ENCODE data around the gene VPS8.

VPS8 gene

GRCh38 chr3:184811034-184811433 is 932 bp upstream of the VPS8 start:
- no peak for DNase-seq (ENCODE audit: low read depth)

GRCh38 chr3:184811663-184811998 is 335 bp upstream of the VPS8 start:
- DNase-seq (ENCODE audit: low read depth): no peak

DNA sequence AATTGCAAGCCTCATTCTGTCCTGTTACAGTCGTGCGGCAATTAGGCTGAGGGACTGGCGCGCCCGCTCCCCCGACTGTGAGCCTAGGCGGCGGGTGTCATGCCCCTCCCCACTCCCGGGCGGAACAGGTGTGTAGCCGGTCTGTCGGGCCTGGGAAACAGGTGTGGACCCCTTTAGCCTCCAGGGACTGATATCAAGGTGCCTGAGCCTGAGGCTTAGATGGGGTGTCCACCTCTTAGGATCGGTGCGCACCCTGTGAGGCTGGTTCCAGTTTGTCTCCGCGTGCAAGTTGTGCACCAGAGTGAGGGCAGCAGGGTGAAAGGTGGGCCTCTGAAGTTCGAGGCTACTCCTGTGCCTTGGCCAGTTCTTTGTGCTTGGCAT is 686 bp downstream of the VPS8 start:
- DNase-seq (ENCODE audit: low read depth): no peak

- no peak for DNase-seq (ENCODE audit: low read depth)
Observed at GRCh38 chr3:184813357-184813756, 1.4 kb downstream of the VPS8 start.

GRCh38 chr3:184814214-184814613 is 2.2 kb downstream of the VPS8 start:
- DNase-seq (ENCODE audit: low read depth): no peak

GRCh38 chr3:184815046-184815930 is 3.3 kb downstream of the VPS8 start:
- no peak for DNase-seq (ENCODE audit: low read depth)

DNA sequence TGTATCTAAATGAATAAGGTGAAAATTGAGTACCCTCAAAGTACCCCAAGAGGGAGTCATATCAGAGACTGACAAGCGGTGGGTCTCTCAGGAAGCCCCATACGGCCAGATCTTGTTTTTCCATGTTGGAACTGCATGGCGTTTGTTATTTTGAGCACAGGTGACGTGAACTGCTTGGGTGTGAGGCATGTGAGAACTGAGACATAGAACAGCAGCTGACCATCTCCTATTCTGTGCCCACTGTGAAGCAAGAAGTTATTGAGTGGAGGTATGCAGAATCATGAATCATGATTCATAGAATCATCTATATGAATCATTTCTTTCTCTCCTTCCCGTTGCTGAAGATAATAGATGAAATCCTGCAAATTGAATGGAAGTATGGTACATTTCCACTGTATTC is 4.6 kb downstream of the VPS8 start:
- no peak for DNase-seq (ENCODE audit: low read depth)

- no peak for DNase-seq (ENCODE audit: low read depth)
Observed at GRCh38 chr3:184820525-184820924, 8.6 kb downstream of the VPS8 start.

DNA sequence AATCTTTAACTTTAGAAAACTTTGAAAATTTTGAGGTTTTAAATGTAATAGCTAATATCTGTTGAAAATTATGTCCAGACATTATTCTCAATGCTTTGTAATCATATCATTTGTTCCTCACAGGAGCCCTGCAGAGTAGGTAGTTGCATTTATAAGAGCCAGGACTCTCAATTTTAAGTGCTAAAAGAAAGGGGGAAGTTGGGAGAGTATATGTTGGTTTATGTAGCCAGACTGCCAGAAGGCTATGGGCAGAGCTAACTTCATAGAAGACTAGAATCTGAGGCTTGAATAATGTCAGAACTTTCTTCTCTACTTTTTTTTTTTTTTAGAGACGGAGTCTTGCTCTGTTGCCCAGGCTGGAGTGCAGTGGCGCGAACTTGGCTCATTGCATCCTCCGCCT is 9.1 kb downstream of the VPS8 start:
- DNase-seq (ENCODE audit: low read depth): no peak

DNA sequence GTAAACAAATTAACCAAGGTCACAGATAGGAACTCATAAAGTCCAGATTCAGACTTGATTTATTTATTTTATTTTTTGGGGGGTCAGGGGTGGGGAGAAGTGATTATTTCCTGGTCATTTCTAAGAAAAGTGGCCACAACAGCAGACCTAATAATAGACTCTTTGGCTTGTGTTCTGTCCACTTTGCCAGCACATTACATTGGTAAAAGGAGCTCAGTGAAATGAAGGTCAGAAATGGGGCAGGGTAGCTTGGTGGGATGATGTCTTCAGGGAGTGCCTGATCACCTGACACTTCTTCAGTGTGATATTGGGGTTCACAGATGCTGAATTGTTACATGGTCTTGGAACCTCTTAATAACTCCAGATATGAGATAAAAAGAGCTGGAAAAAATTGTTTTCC is 10.1 kb downstream of the VPS8 start:
- no peak for DNase-seq (ENCODE audit: low read depth)

GRCh38 chr3:184822654-184823053 is 10.7 kb downstream of the VPS8 start:
- DNase-seq (ENCODE audit: low read depth): no peak

DNA sequence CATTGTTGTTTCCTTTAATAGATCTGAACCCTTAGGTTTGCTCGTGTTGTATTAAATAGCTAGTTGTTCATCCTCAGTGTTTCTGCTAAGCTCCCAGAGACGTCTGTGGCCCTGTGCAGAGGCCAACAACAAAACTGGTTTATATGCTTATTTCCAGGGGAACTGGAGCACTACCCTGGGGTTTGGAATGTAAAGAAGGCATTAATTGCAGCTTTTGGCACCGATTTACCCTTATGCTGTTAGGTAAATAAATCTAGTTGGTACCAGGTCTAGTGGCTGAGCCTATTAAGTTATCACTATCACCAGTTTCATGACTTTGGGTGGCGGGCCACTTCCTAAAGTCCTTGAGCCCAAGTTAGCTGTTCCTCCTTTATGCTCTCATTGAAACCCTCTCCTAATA is 12.0 kb downstream of the VPS8 start:
- no peak for DNase-seq (ENCODE audit: low read depth)

- no peak for DNase-seq (ENCODE audit: low read depth)
Observed at GRCh38 chr3:184825121-184825820, 13.3 kb downstream of the VPS8 start.

DNA sequence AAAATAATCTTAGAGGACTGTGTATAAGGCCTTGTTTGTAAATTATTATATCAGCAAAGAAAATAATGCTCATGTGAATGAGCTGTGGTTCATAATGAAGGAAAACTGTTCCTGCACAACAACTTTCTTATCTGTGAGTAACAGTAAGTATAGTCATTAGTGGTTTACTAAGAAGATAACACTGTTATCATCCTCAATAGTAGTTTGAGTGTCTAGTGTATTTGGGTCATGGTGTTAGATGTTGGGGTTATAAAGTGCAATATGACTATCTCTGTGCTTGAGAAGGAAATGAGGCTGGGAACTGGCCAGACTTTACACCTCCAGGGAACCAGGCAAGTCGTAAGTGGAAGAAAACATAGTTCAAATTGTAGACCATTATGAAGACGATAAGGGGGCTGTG is 15.6 kb downstream of the VPS8 start:
- no peak for DNase-seq (ENCODE audit: low read depth)

- no peak for DNase-seq (ENCODE audit: low read depth)
Observed at GRCh38 chr3:184832044-184832443, 20.1 kb downstream of the VPS8 start.

GRCh38 chr3:184832903-184833302 is 20.9 kb downstream of the VPS8 start:
- DNase-seq (ENCODE audit: low read depth): no peak

- DNase-seq (ENCODE audit: low read depth): no peak
Observed at GRCh38 chr3:184836090-184836822, 24.3 kb downstream of the VPS8 start.

- no peak for DNase-seq (ENCODE audit: low read depth)
Observed at GRCh38 chr3:184842433-184842832, 30.5 kb downstream of the VPS8 start.

GRCh38 chr3:184845819-184846218 is 33.9 kb downstream of the VPS8 start:
- no peak for DNase-seq (ENCODE audit: low read depth)

- DNase-seq (ENCODE audit: low read depth): no peak
Observed at GRCh38 chr3:184846496-184846895, 34.5 kb downstream of the VPS8 start.

- no peak for DNase-seq (ENCODE audit: low read depth)
Observed at GRCh38 chr3:184848934-184849333, 37.0 kb downstream of the VPS8 start.

DNA sequence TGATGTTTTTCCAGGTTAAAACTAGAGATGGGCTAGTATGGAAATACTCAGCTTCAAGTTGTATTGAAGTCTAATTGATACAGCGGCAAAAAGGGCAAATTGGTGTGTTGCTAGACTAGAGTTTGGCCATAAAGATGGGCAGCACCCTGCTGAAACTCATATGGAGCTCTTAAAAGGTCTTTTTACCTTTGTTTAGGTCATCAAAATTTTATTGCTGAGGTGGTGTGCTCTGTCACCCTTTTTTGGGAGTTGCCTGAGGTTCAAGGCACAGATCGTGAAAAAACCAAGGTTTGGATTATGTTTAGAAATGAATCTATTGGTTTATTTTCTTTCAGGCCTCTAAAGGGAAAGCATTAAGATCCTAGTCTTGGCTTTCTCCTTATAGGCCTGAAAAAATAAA is 38.2 kb downstream of the VPS8 start:
- DNase-seq (ENCODE audit: low read depth): no peak

- DNase-seq (ENCODE audit: low read depth): no peak
Observed at GRCh38 chr3:184857099-184857498, 45.1 kb downstream of the VPS8 start.
